Cortex of kidney (tissue), 1 donor: Measurements from ENCODE around the gene ALS2CL.
"Not testable (repeated sequence)": the region's sequence is repeated elsewhere in the genome, so short reads cannot be mapped to it uniquely, and the experiment has no call there.

Experiments used
- DNase-seq: peaks from one replicate; lab custom pipeline; 2025; lab: John Stamatoyannopoulos, UW

Gene ALS2CL

GRCh38 chr3:46693038-46693891 lies at the start of gene ALS2CL:
ALS2CL (minus strand) TSS chr3:46693679; CDS start chr3:46689440, 4,239 bp downstream.
- no peak for DNase-seq

DNA sequence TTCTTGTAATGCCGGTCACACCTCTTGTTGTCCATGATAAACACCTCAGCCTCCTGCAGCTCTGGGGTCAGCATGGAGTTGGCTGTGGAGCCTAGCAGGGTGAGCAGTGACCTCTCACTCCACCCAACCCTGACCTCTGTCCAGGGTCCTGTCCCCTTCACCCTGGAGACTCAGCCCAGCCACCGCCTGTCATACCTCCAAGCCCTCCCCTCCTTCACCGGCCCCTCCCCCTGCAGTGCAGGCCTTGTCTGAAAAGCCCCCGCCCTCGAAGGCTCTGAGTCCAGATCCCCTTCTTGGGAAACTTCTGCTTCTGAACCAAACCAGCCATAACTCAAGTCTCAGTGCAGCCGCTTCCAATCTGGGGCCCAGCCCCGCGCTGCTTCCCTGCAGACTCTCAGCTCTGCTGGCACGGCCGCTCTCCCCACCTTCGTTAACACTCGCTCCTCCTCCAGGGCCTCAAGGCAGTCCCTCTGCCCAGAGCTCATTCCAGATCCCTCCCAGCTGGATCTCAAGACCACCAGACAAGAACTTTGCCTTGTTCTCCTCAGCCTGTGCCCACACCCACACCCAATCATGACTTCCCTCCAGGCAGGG lies 49.6 kb upstream of the ALS2CL start:
- DNase-seq = no peak

GRCh38 chr3:46739565-46739964 lies 46.1 kb upstream of the ALS2CL start:
- not testable (repeated sequence) for DNase-seq

DNA sequence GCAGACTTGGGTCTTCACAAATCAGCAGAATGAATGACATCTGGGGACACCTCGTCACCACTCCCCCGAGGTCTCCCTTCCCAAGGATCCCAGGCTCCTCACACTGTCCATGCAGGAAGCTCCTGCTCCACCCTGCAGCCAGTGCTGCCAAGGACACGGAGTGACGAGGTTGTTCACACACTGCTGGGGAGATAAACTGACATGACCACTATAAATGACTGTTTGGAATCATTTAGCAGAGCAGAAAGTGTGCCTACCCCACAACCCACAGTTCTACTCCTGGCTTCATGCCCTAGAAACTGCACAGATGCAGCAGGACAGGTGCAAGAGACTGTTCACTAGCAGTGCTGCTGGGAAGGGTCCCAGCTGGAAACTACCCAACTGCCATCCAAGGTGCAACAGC lies 43.9 kb upstream of the ALS2CL start:
- DNase-seq = no peak

DNA sequence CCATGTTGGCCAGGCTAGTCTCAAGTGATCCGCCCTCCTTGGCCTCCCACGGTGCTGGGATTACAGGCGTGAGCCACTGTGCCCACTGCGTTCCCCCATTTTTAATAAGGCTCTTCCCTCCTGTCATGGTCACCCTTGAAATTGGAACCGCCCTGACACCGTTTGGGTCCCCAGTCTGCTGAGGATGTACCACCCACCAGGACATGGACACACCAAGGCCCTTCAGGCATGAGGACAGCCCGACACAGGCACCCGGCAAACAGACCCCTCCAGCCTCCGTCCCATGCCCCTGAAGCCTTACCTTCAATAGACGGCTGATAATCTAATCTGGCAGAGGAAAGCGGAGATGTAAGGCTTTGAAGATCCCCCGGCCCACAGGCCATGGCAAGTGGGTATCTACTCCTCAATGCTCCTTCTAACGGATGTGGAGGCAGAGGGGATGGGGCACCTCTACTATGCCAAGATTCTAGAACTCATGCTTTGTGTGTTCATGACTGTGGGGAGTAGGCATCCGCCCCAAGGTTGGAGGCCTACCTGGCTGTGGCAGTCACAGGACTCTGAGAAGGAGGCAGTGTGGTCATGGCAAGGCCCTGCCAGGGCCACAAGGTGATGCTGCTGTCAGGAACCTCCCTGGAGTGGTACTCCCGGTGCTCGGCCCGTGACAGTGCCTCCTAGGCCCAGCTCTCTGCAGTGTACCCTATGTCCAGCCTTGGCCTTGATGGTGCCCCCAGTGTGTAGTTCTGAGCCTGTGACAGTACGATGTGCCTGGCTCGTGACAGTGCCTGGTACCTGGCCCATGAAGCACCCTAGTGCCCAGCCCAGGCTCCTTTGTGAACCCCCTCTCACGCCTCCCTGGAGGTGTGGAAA lies 42.8 kb upstream of the ALS2CL start:
- no peak for DNase-seq

- DNase-seq = no peak
Measured at GRCh38 chr3:46734773-46735172, 41.3 kb upstream of the ALS2CL start.

DNA sequence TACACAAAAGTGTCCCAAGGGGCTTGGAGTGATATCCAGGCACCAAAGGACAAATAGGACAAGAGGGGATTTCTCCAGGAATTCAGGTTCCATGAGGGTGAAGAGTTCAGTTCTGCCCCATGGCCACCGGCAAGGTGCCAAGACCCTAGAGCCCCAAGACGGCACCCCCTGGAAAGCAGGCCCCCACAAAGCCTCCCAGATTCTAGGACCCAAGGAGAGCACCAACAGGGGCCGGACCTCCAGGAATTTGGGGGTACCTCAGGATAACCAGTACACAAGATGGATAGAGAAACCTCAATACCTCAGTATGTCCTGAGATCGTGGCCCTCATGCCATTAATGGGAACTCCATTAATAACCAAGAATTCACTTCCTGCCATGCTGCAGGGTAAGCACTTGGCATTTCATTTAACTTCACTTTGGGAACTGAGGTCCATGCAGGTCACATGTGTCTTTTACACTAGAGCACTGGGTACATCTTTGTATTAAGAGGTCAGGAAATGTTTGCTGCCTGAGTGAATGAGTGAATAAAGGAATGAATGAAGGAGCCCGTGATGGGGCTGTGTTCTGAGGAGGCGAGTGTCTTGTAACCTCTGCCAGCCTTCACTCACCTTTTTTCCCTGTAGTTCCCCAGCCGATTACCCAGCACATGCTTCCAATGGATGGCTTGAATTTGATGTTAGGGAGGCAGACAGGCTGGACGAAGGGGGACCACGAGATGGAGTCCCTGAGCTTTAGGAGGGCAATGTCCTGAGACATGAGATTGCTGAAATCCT lies 39.7 kb upstream of the ALS2CL start:
- DNase-seq = no peak

GRCh38 chr3:46731795-46732194 lies 38.3 kb upstream of the ALS2CL start:
- DNase-seq = no peak

DNA sequence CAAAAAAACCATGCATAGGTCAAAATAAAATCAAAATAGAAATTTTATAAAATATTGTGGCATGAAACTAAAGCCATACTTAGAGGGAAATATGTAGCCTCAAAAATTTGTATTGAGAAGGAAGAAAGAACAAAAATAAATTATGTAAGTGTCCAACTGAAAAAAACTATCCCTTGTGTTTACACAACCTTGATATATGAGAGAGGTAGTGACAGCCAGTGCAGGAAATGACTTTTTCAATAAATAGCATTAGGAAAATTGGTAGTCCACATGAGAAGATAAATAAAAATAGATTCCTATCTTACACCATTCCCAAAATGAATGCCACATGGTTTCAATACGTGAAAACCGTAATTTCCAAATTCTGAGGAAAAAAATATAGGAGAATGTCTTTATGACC lies 37.3 kb upstream of the ALS2CL start:
- DNase-seq = no peak

DNA sequence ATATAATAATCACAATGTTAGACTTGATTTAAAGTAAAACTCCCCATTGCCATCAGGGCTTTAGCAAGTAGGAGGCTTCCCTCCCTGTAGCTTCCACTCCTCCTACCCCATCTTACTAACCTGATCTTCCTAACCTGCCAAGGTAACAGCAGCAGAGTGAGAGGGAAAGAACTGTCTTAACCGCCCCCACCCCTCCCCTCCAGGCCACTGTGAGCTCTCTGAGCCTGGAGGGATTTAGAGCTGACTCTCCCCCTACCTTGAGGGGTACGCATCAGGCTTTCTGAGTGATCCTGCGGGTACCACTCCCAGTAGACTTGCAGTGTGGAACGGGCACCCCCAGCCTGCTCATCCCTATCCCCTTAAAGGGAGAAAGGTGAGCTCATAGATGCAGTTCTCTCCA lies 35.6 kb upstream of the ALS2CL start:
- DNase-seq = no peak

- DNase-seq = no peak
Measured at GRCh38 chr3:46725621-46726314, 32.3 kb upstream of the ALS2CL start.

- DNase-seq = no peak
Measured at GRCh38 chr3:46724424-46724823, 30.9 kb upstream of the ALS2CL start.

- no peak for DNase-seq
Measured at GRCh38 chr3:46722443-46722842, 29.0 kb upstream of the ALS2CL start.

GRCh38 chr3:46721009-46721408 lies 27.5 kb upstream of the ALS2CL start:
- DNase-seq = no peak

DNA sequence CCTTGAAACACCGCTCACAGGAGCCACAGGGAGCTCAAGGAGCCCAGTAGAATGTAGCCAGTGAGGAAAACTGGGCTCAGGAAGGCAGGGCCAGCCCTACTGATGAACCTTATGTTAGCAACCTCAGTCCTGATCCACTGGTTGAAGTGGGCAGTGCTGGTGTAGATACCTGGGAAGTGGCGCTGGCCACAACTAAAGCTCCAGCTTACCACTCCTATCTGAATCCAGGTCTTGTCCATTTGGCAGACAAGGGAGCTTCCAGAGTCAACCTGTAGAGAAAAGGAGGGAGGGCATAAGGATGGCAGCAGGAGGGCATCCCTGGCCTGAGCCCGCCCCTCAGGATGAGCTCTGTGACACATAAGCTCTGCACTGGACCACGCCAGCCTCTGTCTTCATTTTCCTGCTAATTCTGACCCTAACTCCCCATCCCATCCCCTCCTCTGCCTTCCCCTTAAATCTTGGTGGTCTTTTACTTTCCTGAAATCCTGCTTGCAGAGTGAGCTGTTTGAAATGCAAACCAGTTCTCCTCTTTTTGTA lies 26.3 kb upstream of the ALS2CL start:
- DNase-seq = no peak

- DNase-seq = no peak
Measured at GRCh38 chr3:46719044-46719565, 25.6 kb upstream of the ALS2CL start.

- no peak for DNase-seq
Measured at GRCh38 chr3:46717447-46718231, 24.2 kb upstream of the ALS2CL start, which contains the start of gene PRSS50. PRSS50 (minus strand) TSS chr3:46717869; CDS start chr3:46717824, 45 bp downstream.

GRCh38 chr3:46716461-46717441 lies 23.3 kb upstream of the ALS2CL start:
- no peak for DNase-seq
